K562 (cell line): Measurements from ENCODE around the gene THADA. TPM values are rescaled to one million over a fixed set of nuclear protein-coding genes. Genes with fewer than 3 reads are reported as not detected.
A peak's percentile ranks its signal among the peaks of the same experiment; 100 is the strongest.

ENCODE experiments used
- ATAC-seq: fragments of 200-7000 bp; cut with Tn5 transposase; 3 replicates; pipeline ENCODE4 v1.9.1; 2020; ENCODE audit warnings: moderate library complexity
- BruUV-seq: library from RNA; stranded (reverse); fragments of 400-500 nt; replicated peaks from 2 replicates; lab custom pipeline; 2021; lab: Mats Ljungman, UMichigan
- CTCF ChIA-PET: fragments of 300-600 bp; formaldehyde crosslinking; extraction: SDS; loops from one replicate; lab custom pipeline; 2021; ENCODE audit warnings: low intra/inter-chr PET ratio; lab: Yijun Ruan, JAX
- POLR2A ChIA-PET: fragments of 300-600, 350-650 bp; sonication (Branson Sonifier 250); formaldehyde crosslinking; extraction: SDS; loops from one replicate; lab custom pipeline; 2021; ENCODE audit warnings: antibody characterized with exemption, inconsistent platforms; lab: Yijun Ruan, JAX
- DNase-seq, 4 experiments: peaks; one replicate each; pipeline versions ENCODE4 v3.0.0 to v3.0.0-alpha.2; 2011 to 2018; ENCODE audit warnings: low spot score in 3 of 4, mixed read lengths in 3 of 4; ENCODE audit errors: extremely low read depth in 1 of 4
- FAIRE-seq: peaks from 2 replicates; lab custom pipeline; 2011; peaks lifted over from hg19 to GRCh38; lab: Jason Lieb, UNC
- H2AFZ ChIP-seq: 2 replicates; pipeline ENCODE4 v1.6.0; 2011; ENCODE audit warnings: low read depth, low read length, control low read depth, inconsistent platforms
- H3K27ac ChIP-seq: fragments of 200-600 bp; 3 replicates; pipeline ENCODE4 v1.8.0; 2011; ENCODE audit warnings: low read depth, mild to moderate bottlenecking, control low read depth, inconsistent platforms, low read length, moderate library complexity, mixed read lengths; ENCODE audit errors: extremely low read depth
- H3K27me3 ChIP-seq, 2 experiments: fragments of 300-600 bp in 1 of 2; 2 replicates in 1 of 2; 3 replicates in 1 of 2; pipeline versions ENCODE4 v1.6.0 to v1.8.0; 2011; ENCODE audit warnings: inconsistent platforms in 2 of 2, low read length in 2 of 2, mild to moderate bottlenecking in 1 of 2, mixed read lengths in 1 of 2, moderate library complexity in 1 of 2; ENCODE audit not compliant: control insufficient read depth in 2 of 2, insufficient read depth in 2 of 2
- H3K36me3 ChIP-seq: fragments of 300-600 bp; 3 replicates; pipeline ENCODE4 v1.8.0; 2011; ENCODE audit warnings: mild to moderate bottlenecking, low read length, inconsistent platforms; ENCODE audit not compliant: control insufficient read depth, insufficient read depth
- H3K4me1 ChIP-seq, 2 experiments: fragments of 200-600 bp in 1 of 2; replicated peaks in 1 of 2; 2 replicates in 1 of 2; 3 replicates in 1 of 2; pipeline versions ENCODE4 v1.5.1 to v1.8.0; 2011; ENCODE audit warnings: inconsistent platforms in 2 of 2, low read length in 2 of 2, mild to moderate bottlenecking in 1 of 2, mixed read lengths in 1 of 2, moderate library complexity in 1 of 2; ENCODE audit not compliant: control insufficient read depth in 2 of 2, insufficient read depth in 2 of 2
- H3K4me2 ChIP-seq: 2 replicates; pipeline ENCODE4 v1.6.1; 2011; ENCODE audit warnings: low read length, control low read depth, inconsistent platforms, mixed read lengths; ENCODE audit not compliant: insufficient read depth
- H3K4me3 ChIP-seq: fragments of 200-600 bp; sonication (generic), shearing (Covaris generic); 2 replicates; pipeline ENCODE4 v1.5.1; 2016; ENCODE audit warnings: control low read depth, inconsistent platforms
- H3K79me2 ChIP-seq: fragments of 200-600 bp; 3 replicates; pipeline ENCODE4 v1.8.0; 2011; ENCODE audit warnings: low read length, inconsistent platforms; ENCODE audit not compliant: control insufficient read depth, insufficient read depth
- H3K9ac ChIP-seq, 2 experiments: 2 replicates each; pipeline versions ENCODE4 v1.6.0 to v1.6.1; 2011; ENCODE audit warnings: low read depth in 2 of 2, low read length in 2 of 2, control low read depth in 1 of 2, inconsistent platforms in 1 of 2, mild to moderate bottlenecking in 1 of 2, mixed read lengths in 1 of 2; ENCODE audit not compliant: insufficient read depth in 1 of 2
- H3K9me1 ChIP-seq: one replicate; pipeline ENCODE4 v1.6.0; 2011; ENCODE audit warnings: inconsistent platforms, mild to moderate bottlenecking, low read length, moderate library complexity; ENCODE audit not compliant: control insufficient read depth, insufficient read depth
- H3K9me3 ChIP-seq: replicated peaks from 2 replicates; pipeline ENCODE4 v1.5.1; 2011; ENCODE audit warnings: low read depth, low read length, inconsistent platforms; ENCODE audit not compliant: control insufficient read depth, insufficient read depth
- H4K20me1 ChIP-seq: replicated peaks from 2 replicates; pipeline ENCODE4 v1.6.1; 2011; ENCODE audit warnings: low read length, inconsistent platforms, mixed read lengths; ENCODE audit not compliant: control insufficient read depth, insufficient read depth
- BRCA1 ChIP-seq, 2 experiments: fragments of 450-650 bp in 1 of 2; sonication (generic) in 1 of 2; formaldehyde crosslinking in 1 of 2; IDR thresholded peaks; 2 replicates each; pipeline versions ENCODE4 v1.5.0 to v1.6.1; 2017 to 2020; ENCODE audit warnings: mild to moderate bottlenecking in 1 of 2, missing genetic modification reagents in 1 of 2
- NR2C1 ChIP-seq, 2 experiments: fragments of 450-650 bp; IDR thresholded peaks; 2 replicates each; pipeline ENCODE4 v1.6.1; 2017; ENCODE audit warnings: mild to moderate bottlenecking in 2 of 2, antibody characterized with exemption in 1 of 2, inconsistent platforms in 1 of 2, missing compliant biosample characterization in 1 of 2, missing genetic modification characterization in 1 of 2
- SAFB ChIP-seq: fragments of 200-400 bp; formaldehyde crosslinking; IDR thresholded peaks from 2 replicates; pipeline ENCODE4 v1.6.1; 2017; ENCODE audit warnings: low read depth, low read length, borderline replicate concordance
- SIX5 ChIP-seq, 2 experiments: IDR thresholded peaks; 2 replicates each; pipeline ENCODE4 v1.6.1; 2011; ENCODE audit warnings: low read length in 2 of 2, borderline replicate concordance in 1 of 2, low read depth in 1 of 2, mild to moderate bottlenecking in 1 of 2, moderate library complexity in 1 of 2; ENCODE audit not compliant: insufficient read depth in 1 of 2
- SPI1 ChIP-seq: IDR thresholded peaks from 2 replicates; pipeline ENCODE4 v1.6.1; 2011; ENCODE audit warnings: low read depth, low read length, control low read depth, borderline replicate concordance
- WGBS: fragments of 100-300 bp; shearing (Covaris generic); methylation state at CpG from one replicate; pipeline ENCODE4 v1.1.6; 2016; ENCODE audit warnings: low coverage, mixed read lengths; ENCODE audit not compliant: insufficient coverage; ENCODE audit errors: missing lambda C conversion rate; 5-methylcytosine and 5-hydroxymethylcytosine counted together
- in situ Hi-C: fragments of 300-500 bp; cut with MboI; formaldehyde crosslinking; loops from 4 replicates; pipeline ENCODE4 v1.15.0; 2018; ENCODE audit warnings: inconsistent platforms, mixed read lengths
- intact Hi-C: fragments of 100-400 bp; cut with micrococcal nuclease; formaldehyde crosslinking; loops from 2 replicates; pipeline ENCODE4 v1.14.2; 2022
- polyA plus RNA-seq, 8 experiments: library from polyadenylated mRNA; depleted of rRNA in 4 of 8; stranded (reverse) in 5 of 8; unstranded in 3 of 8; fragments of >200 nt; fragmentation: Nextera tagmentation in 2 of 8; fragmentation: Illumina TruSeq in 1 of 8; extraction: Ambion mirVana in 2 of 8; extraction: Trizol in 1 of 8; gene quantifications; 2 replicates each; pipeline versions ENCODE4 v1.2.1 to v1.2.3, GENCODE V29; 2011 to 2014; ENCODE audit warnings: inconsistent platforms in 1 of 8, missing spikeins in 1 of 8
- total RNA-seq, 7 experiments: library from RNA; depleted of rRNA in 6 of 7; stranded (reverse); fragments of >200 nt in 6 of 7; fragmentation: Illumina TruSeq in 2 of 7; extraction: Trizol in 2 of 7; gene quantifications; 2 replicates each; pipeline versions ENCODE4 v1.2.1 to v1.2.3, GENCODE V29; 2011 to 2021; ENCODE audit warnings: low replicate concordance in 1 of 7

The THADA gene
- total and polyA plus RNA-seq, 9 of the 15 experiments (the other 6 are each of a cell fraction or from before 2014, with no cell fraction given), result 17.8 to 34.7 (median 31.9) TPM

DNA sequence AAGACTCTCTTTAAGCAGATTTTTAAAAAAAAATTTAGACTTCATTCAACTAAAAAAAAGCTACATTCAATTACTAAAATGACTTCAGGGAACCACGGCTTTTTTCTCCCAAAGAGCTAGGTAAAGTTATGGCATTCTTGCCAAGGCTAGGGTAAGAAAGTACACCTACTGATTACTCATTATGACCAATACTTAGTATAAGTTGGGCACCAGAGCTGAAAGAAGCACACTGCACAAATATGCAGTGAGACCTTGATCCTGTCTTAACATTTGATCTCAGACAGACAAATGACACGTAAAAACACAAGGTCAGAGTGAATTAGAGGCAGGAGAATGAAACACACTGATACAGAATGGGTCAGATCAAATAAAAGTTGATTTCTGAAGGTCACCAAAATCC is 88.7 kb downstream of the THADA start (continued):
- TF ChIP-seq SIX5 (IDR thresholded peaks at IDR 0.05; ENCODE audit: borderline replicate concordance in 1 of 2, insufficient read depth in 1 of 2, low read depth in 1 of 2, low read length in 2 of 2), result no peak
- TF ChIP-seq, all 486 proteins: peak for 0

DNA sequence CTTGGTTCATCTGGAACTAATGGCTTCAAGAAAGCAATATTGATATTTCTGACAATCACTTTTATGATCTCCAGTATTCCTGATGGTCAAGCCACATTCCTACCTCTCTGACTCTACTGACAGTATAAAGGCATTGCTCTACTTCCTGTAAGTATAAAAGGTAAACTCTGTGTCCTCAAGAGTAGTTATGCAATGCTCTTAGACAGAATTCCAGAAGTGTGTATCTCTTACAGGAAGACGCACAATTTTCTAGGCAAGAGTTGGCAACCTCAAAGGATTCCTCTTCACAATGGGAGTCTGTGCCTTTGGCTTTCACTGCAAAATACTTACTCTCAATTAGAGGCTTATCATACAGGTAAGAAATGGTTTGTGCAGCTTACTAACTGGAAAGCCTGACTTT is 100.1 kb downstream of the THADA start:
- H3K4me3 ChIP-seq, result no peak overlapping the region
- no peak for DNase-seq
- in situ Hi-C loops (no loop called here), intact Hi-C loops (no loop called here)
- FAIRE-seq, result no peak
- no peaks in the 10 kb centered on the region for H3K27me3 ChIP-seq
- H3K4me1 ChIP-seq, result no peaks in the 10 kb centered on the region
- no peak overlapping the region for H3K4me2 ChIP-seq
- TF ChIP-seq BRCA1 (IDR thresholded peaks at IDR 0.05), result no peak
- no peak for TF ChIP-seq BRCA1 (CRISPR knock-in tag; IDR thresholded peaks at IDR 0.05)
- TF ChIP-seq SAFB, result no peak
- H3K36me3 ChIP-seq, result peaks cover 14% of the 10 kb centered on the region; the same call in 2 of the 3 replicates
- no peak for ATAC-seq
- no peak overlapping the region for H3K27ac ChIP-seq
- H3K9me3 ChIP-seq, result no peaks in the 10 kb centered on the region
- ChIA-PET POLR2A (no interaction called here), CTCF (no interaction called here)
- BruUV-seq, result no TSS peak
- H3K9ac ChIP-seq, result no peak overlapping the region
- H4K20me1 ChIP-seq, result no peaks in the 10 kb centered on the region
- H3K79me2 ChIP-seq, result no peaks in the 10 kb centered on the region
- WGBS, result 100% methylated on average over 1 of the region's 1 CpG
- no peaks in the 10 kb centered on the region for H3K9me1 ChIP-seq
- no peak overlapping the region for H2AFZ ChIP-seq

DNA sequence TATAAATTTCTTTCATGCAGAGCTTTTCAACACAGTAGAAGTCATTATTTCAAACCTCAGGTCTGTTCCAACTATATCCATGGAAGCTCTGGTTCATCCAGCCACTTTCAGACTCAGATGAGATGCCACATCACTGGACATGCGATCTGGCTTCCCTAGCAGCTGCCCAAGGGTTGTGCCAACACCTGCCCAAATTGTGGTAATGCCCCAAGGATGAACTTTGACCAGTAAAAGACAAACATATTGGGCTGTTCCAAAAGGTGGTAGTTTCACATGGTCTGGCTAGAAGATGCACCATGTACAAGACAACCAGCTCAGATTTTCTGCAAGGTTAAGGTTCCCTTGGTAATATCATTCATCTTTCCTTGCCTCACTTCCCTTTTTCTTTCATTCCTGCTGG is 101.9 kb downstream of the THADA start:
- H2AFZ ChIP-seq, result no peak overlapping the region
- no peaks in the 10 kb centered on the region for H3K27me3 ChIP-seq
- no peaks in the 10 kb centered on the region for H3K9me1 ChIP-seq
- POLR2A ChIA-PET, result no interaction called here
- no peak overlapping the region for H3K9ac ChIP-seq
- intact Hi-C loops, result no loop called here
- no peaks in the 10 kb centered on the region for H3K4me1 ChIP-seq
- FAIRE-seq (no peak), DNase-seq (no peak), ATAC-seq (no peak)
- no peak overlapping the region for H3K4me3 ChIP-seq
- in situ Hi-C loops, result no loop called here
- H4K20me1 ChIP-seq, result no peaks in the 10 kb centered on the region
- TF ChIP-seq NR2C1 (IDR thresholded peaks at IDR 0.05) (no peak), NR2C1 (tag; IDR thresholded peaks at IDR 0.05) (no peak), SPI1 (0 out of 2 replicates have a peak, but pooled peaks have one; percentile 26)
- 90% methylated on average over 1 of the region's 1 CpG for WGBS
- no peak overlapping the region for H3K27ac ChIP-seq
- no TSS peak for BruUV-seq
- no peak overlapping the region for H3K4me2 ChIP-seq
- CTCF ChIA-PET, result no interaction called here
- no peaks in the 10 kb centered on the region for H3K9me3 ChIP-seq
- H3K79me2 ChIP-seq, result no peaks in the 10 kb centered on the region
- peaks cover 13% of the 10 kb centered on the region; the same call in 2 of the 3 replicates for H3K36me3 ChIP-seq
